Suprapubic skin (tissue), 3 donors: ENCODE measurements around the gene ANKRD34A.

Source experiments
- CTCF ChIP-seq, 2 donors: fragments of 200-600 bp in 1 of 2; fragments of 450-650 bp in 1 of 2; sonication (generic) in 1 of 2; IDR thresholded peaks; one replicate each; pipeline ENCODE4 v1.5.1; 2016 to 2019; ENCODE audit warnings: antibody characterized with exemption in 2 of 2, mild to moderate bottlenecking in 1 of 2, moderate library complexity in 1 of 2
- EP300 ChIP-seq: sonication (generic); formaldehyde crosslinking; IDR thresholded peaks from one replicate; pipeline ENCODE4 v1.6.1; 2017; ENCODE audit warnings: antibody characterized with exemption
- POLR2A ChIP-seq, 2 donors: fragments of 450-650 bp; IDR thresholded peaks; one replicate each; pipeline ENCODE4 v1.6.1; 2017; ENCODE audit warnings: antibody characterized with exemption in 2 of 2, mild to moderate bottlenecking in 2 of 2, moderate library complexity in 2 of 2

GRCh38 chr1:145942405-145942804, 22.0 kb downstream of the ANKRD34A start:
- TF ChIP-seq CTCF (IDR thresholded peaks at IDR 0.05) (no peak), POLR2A (IDR thresholded peaks at IDR 0.05) (no peak), EP300 (no peak)
